Measurements from ENCODE around the gene FDXR. TPM values are rescaled to one million over a fixed set of nuclear protein-coding genes. Genes with fewer than 3 reads are reported as not detected.

FDXR gene
- polyA plus RNA-seq, 1 donor from 2014 or later: 14.4 TPM

GRCh38 chr17:74874615-74875037 is 1.8 kb upstream of the FDXR start:
- Histone ChIP-seq H3K9ac (ENCODE audit: low read length) (no peak overlapping the region), H2AFZ (ENCODE audit: low read depth, low read length) (no peak overlapping the region), H3F3A (ENCODE audit: insufficient read depth, low read length, poor library complexity, severe bottlenecking) (no peaks in the 10 kb centered on the region), H3K27ac (ENCODE audit: low read length) (no peak overlapping the region), H3K36me3 (ENCODE audit: insufficient read depth, low read length) (no peaks in the 10 kb centered on the region), H3K9me2 (ENCODE audit: insufficient read depth, low read length) (no peaks in the 10 kb centered on the region), H3K27me3 (ENCODE audit: insufficient read depth, low read depth, low read length) (no peaks in the 10 kb centered on the region), H3K4me3 (ENCODE audit: low read length) (no peak overlapping the region), H3K9me3 (ENCODE audit: low read length) (no peaks in the 10 kb centered on the region), H4K20me1 (ENCODE audit: insufficient read depth) (no peaks in the 10 kb centered on the region), H3K79me2 (replicated peaks; ENCODE audit: insufficient read depth, low read length) (no peaks in the 10 kb centered on the region), H3K4me2 (ENCODE audit: low read length) (no peak overlapping the region)
- TF ChIP-seq TAF1 (IDR thresholded peaks at IDR 0.05; ENCODE audit: low read depth): no peak
- no peak for TF ChIP-seq CTCF (IDR thresholded peaks at IDR 0.05; ENCODE audit: poor library complexity, severe bottlenecking)
- no peak for TF ChIP-seq EP300 (conservative IDR thresholded peaks at IDR 0.05; ENCODE audit: poor library complexity, severe bottlenecking)
- TF ChIP-seq RAD21 (conservative IDR thresholded peaks at IDR 0.05): no peak
- TF ChIP-seq EZH2 (IDR thresholded peaks at IDR 0.05; ENCODE audit: borderline replicate concordance, insufficient read depth, low read length, poor library complexity, severe bottlenecking): no peak
- TF ChIP-seq REST (IDR thresholded peaks at IDR 0.05; ENCODE audit: borderline replicate concordance): no peak
- TF ChIP-seq MXI1 (conservative IDR thresholded peaks at IDR 0.05; ENCODE audit: poor library complexity, severe bottlenecking): no peak
- TF ChIP-seq POLR2AphosphoS5 (IDR thresholded peaks at IDR 0.05): no peak
- TF ChIP-seq SMC3 (conservative IDR thresholded peaks at IDR 0.05; ENCODE audit: poor library complexity): no peak

GRCh38 chr17:74873874-74874614 is 1.2 kb upstream of the FDXR start:
- Histone ChIP-seq H3K27me3 (ENCODE audit: insufficient read depth, low read depth, low read length) (no peaks in the 10 kb centered on the region), H3K36me3 (ENCODE audit: insufficient read depth, low read length) (no peaks in the 10 kb centered on the region), H3K4me3 (ENCODE audit: low read length) (peak overlapping the region; percentile 90), H3K79me2 (replicated peaks; ENCODE audit: insufficient read depth, low read length) (no peaks in the 10 kb centered on the region), H3K9me3 (ENCODE audit: low read length) (no peaks in the 10 kb centered on the region), H3K27ac (ENCODE audit: low read length) (peak overlapping the region; percentile 70), H4K20me1 (ENCODE audit: insufficient read depth) (no peaks in the 10 kb centered on the region), H3K9me2 (ENCODE audit: insufficient read depth, low read length) (no peaks in the 10 kb centered on the region), H2AFZ (ENCODE audit: low read depth, low read length) (peak overlapping the region; percentile 61), H3K4me2 (ENCODE audit: low read length) (peak overlapping the region; percentile 70), H3K9ac (ENCODE audit: low read length) (peak overlapping the region; percentile 77), H3F3A (ENCODE audit: insufficient read depth, low read length, poor library complexity, severe bottlenecking) (no peaks in the 10 kb centered on the region)
- no peak for TF ChIP-seq EZH2 (IDR thresholded peaks at IDR 0.05; ENCODE audit: borderline replicate concordance, insufficient read depth, low read length, poor library complexity, severe bottlenecking)
- TF ChIP-seq EP300 (conservative IDR thresholded peaks at IDR 0.05; ENCODE audit: poor library complexity, severe bottlenecking): no peak
- no peak for TF ChIP-seq TAF1 (IDR thresholded peaks at IDR 0.05; ENCODE audit: low read depth)
- no peak for TF ChIP-seq MXI1 (conservative IDR thresholded peaks at IDR 0.05; ENCODE audit: poor library complexity, severe bottlenecking)
- TF ChIP-seq SMC3 (conservative IDR thresholded peaks at IDR 0.05; ENCODE audit: poor library complexity): no peak
- no peak for TF ChIP-seq POLR2AphosphoS5 (IDR thresholded peaks at IDR 0.05)
- TF ChIP-seq CTCF (IDR thresholded peaks at IDR 0.05; ENCODE audit: poor library complexity, severe bottlenecking): no peak
- no peak for TF ChIP-seq RAD21 (conservative IDR thresholded peaks at IDR 0.05)
- no peak for TF ChIP-seq REST (IDR thresholded peaks at IDR 0.05; ENCODE audit: borderline replicate concordance)

All from neural cell (in vitro differentiated cells).